ENCODE data around the gene ARHGEF26. TPM values are rescaled to one million over a fixed set of nuclear protein-coding genes. Genes with fewer than 3 reads are reported as not detected.

The ARHGEF26 gene
- polyA plus RNA-seq, 3 donors: 0.05 TPM; not detected in 2

- no peak for DNase-seq
- Mint-ChIP-seq H3K9me3 (peaks cover 0 to 2% (median 0%) of the 10 kb centered on the region in 7 donors), H3K4me3 (no peak overlapping the region), H3K27me3 (ENCODE audit: low read depth in 3 of 3) (peaks cover 0 to 6% (median 0%) of the 10 kb centered on the region in 3 donors), H3K36me3 (no peaks in the 10 kb centered on the region), H3K4me1 (no peaks in the 10 kb centered on the region), H3K27ac (no peak overlapping the region)
- Histone ChIP-seq H3K27ac (ENCODE audit: low read depth in 1 of 2, low read length in 2 of 2) (no peak overlapping the region), H3K27me3 (ENCODE audit: control insufficient read depth in 2 of 2, insufficient read depth in 2 of 2, low read length in 2 of 2) (no peaks in the 10 kb centered on the region), H3K9me3 (replicated peaks in 1 of 2; ENCODE audit: control insufficient read depth in 1 of 2, insufficient read depth in 1 of 2, low read length in 2 of 2) (no peaks in the 10 kb centered on the region), H3K4me1 (ENCODE audit: control insufficient read depth in 1 of 2, insufficient read depth in 2 of 2, low read length in 2 of 2) (no peaks in the 10 kb centered on the region), H3K4me3 (replicated peaks in 1 of 3; ENCODE audit: low read depth in 2 of 3, low read length in 3 of 3) (no peak overlapping the region), H2AFZ (ENCODE audit: insufficient read depth, low read depth, low read length, poor library complexity, severe bottlenecking) (no peak overlapping the region), H4K20me1 (ENCODE audit: insufficient read depth, low read length) (no peaks in the 10 kb centered on the region), H3K9ac (ENCODE audit: insufficient read depth, low read length, poor library complexity, severe bottlenecking) (no peak overlapping the region), H3K36me3 (replicated peaks in 1 of 2; ENCODE audit: control insufficient read depth in 1 of 2, insufficient read depth in 2 of 2, low read length in 2 of 2) (no peaks in the 10 kb centered on the region), H3K4me2 (replicated peaks; ENCODE audit: extremely low read depth, low read length, poor library complexity, severe bottlenecking) (no peak overlapping the region), H3K79me2 (ENCODE audit: insufficient read depth, low read length) (no peaks in the 10 kb centered on the region)
- WGBS (ENCODE audit: insufficient coverage): 100% methylated on average over 1 of the region's 1 CpG
- no peak for TF ChIP-seq CTCF (IDR thresholded peaks at IDR 0.05)
- intact Hi-C loops (cut with micrococcal nuclease): no loop called here
Measured at GRCh38 chr3:154102225-154102624, 19.0 kb upstream of the ARHGEF26 start.

GRCh38 chr3:154105218-154105975 lies 15.8 kb upstream of the ARHGEF26 start:
- WGBS (ENCODE audit: insufficient coverage): 69% methylated on average over 2 of the region's 4 CpGs
- DNase-seq: no peak
- Mint-ChIP-seq H3K4me3 (no peak overlapping the region), H3K4me1 (no peaks in the 10 kb centered on the region), H3K27ac (no peak overlapping the region), H3K9me3 (peaks cover 0 to 2% (median 0%) of the 10 kb centered on the region in 7 donors), H3K27me3 (ENCODE audit: low read depth in 3 of 3) (peaks cover 0 to 3% (median 0%) of the 10 kb centered on the region in 3 donors), H3K36me3 (no peaks in the 10 kb centered on the region)
- Histone ChIP-seq H3K4me2 (replicated peaks; ENCODE audit: extremely low read depth, low read length, poor library complexity, severe bottlenecking) (no peak overlapping the region), H3K79me2 (ENCODE audit: insufficient read depth, low read length) (no peaks in the 10 kb centered on the region), H3K9me3 (replicated peaks in 1 of 2; ENCODE audit: control insufficient read depth in 1 of 2, insufficient read depth in 1 of 2, low read length in 2 of 2) (no peaks in the 10 kb centered on the region), H3K36me3 (replicated peaks in 1 of 2; ENCODE audit: control insufficient read depth in 1 of 2, insufficient read depth in 2 of 2, low read length in 2 of 2) (no peaks in the 10 kb centered on the region), H3K27me3 (ENCODE audit: control insufficient read depth in 2 of 2, insufficient read depth in 2 of 2, low read length in 2 of 2) (no peaks in the 10 kb centered on the region), H4K20me1 (ENCODE audit: insufficient read depth, low read length) (no peaks in the 10 kb centered on the region), H3K9ac (ENCODE audit: insufficient read depth, low read length, poor library complexity, severe bottlenecking) (no peak overlapping the region), H2AFZ (ENCODE audit: insufficient read depth, low read depth, low read length, poor library complexity, severe bottlenecking) (no peak overlapping the region), H3K4me3 (replicated peaks in 1 of 3; ENCODE audit: low read depth in 2 of 3, low read length in 3 of 3) (no peak overlapping the region), H3K27ac (ENCODE audit: low read depth in 1 of 2, low read length in 2 of 2) (no peak overlapping the region), H3K4me1 (ENCODE audit: control insufficient read depth in 1 of 2, insufficient read depth in 2 of 2, low read length in 2 of 2) (no peaks in the 10 kb centered on the region)
- intact Hi-C loops (cut with micrococcal nuclease): no loop called here
- no peak for TF ChIP-seq CTCF (IDR thresholded peaks at IDR 0.05)
